GM23338 (cell line): ENCODE data around the gene VPS26C.

Experiments
- CTCF ChIP-seq, 2 experiments: fragments of 200-600 bp in 1 of 2; sonication (generic) in 1 of 2; conservative IDR thresholded peaks; 2 replicates each; pipeline versions ENCODE4 v1.5.1 to v1.6.1; 2016 to 2017; ENCODE audit warnings: antibody characterized with exemption in 2 of 2, low read depth in 2 of 2, mild to moderate bottlenecking in 2 of 2, moderate library complexity in 1 of 2
- EZH2 ChIP-seq: fragments of 200-600 bp; sonication (generic); IDR thresholded peaks from one replicate; pipeline ENCODE4 v1.8.0; 2017; ENCODE audit warnings: antibody characterized with exemption, mild to moderate bottlenecking, low read depth; ENCODE audit not compliant: unreplicated experiment
- JUNB ChIP-seq: IDR thresholded peaks from one replicate; pipeline ENCODE4 v1.6.1; 2016; ENCODE audit warnings: antibody characterized with exemption; ENCODE audit not compliant: unreplicated experiment
- POLR2AphosphoS5 ChIP-seq: IDR thresholded peaks from 2 replicates; pipeline ENCODE4 v1.6.1; 2016; ENCODE audit warnings: antibody characterized with exemption, low read depth
- REST ChIP-seq: IDR thresholded peaks from one replicate; pipeline ENCODE4 v1.6.1; 2018; ENCODE audit warnings: antibody characterized with exemption; ENCODE audit not compliant: unreplicated experiment

GRCh38 chr21:37300114-37300751 lies 33.1 kb upstream of the VPS26C start:
- no peak for TF ChIP-seq CTCF (conservative IDR thresholded peaks at IDR 0.05; ENCODE audit: low read depth in 2 of 2)
- no peak for TF ChIP-seq POLR2AphosphoS5
- no peak for TF ChIP-seq REST
- no peak for TF ChIP-seq EZH2
- TF ChIP-seq JUNB, result no peak
